Fibroblast of villous mesenchyme (primary cell): ENCODE results near the gene ASAH2. TPM values are rescaled to one million over a fixed set of nuclear protein-coding genes. Genes with fewer than 3 reads are reported as not detected.
A peak's percentile ranks its signal among the peaks of the same experiment; 100 is the strongest.

ENCODE experiments used
- DNase-seq: peaks from one replicate; pipeline ENCODE4 v3.0.0-alpha.2; 2010; ENCODE audit warnings: low read depth
- H3K4me3 ChIP-seq: 2 replicates; pipeline ENCODE4 v1.5.1; 2011; ENCODE audit warnings: low read depth, mild to moderate bottlenecking, low read length
- CTCF ChIP-seq: IDR thresholded peaks from 2 replicates; pipeline ENCODE4 v1.5.1; 2012; ENCODE audit warnings: low read depth, mild to moderate bottlenecking, low read length; ENCODE audit not compliant: insufficient read depth
- total RNA-seq: library from RNA; depleted of rRNA; stranded (reverse); fragments of >200 nt; gene quantifications from 2 replicates; pipeline ENCODE4 v1.2.3, GENCODE V29; 2012

The ASAH2 gene
- 1.3 and 1.6 TPM in 2 replicates for total RNA-seq

GRCh38 chr10:50251394-50251793 lies at the start of gene ASAH2:
ASAH2 (minus strand) TSS chr10:50251516; CDS start chr10:50248610, 2,906 bp downstream.
- TF ChIP-seq CTCF: no peak
- H3K4me3 ChIP-seq: no peak within 1 kb of the TSS
- DNase-seq: no peak

- DNase-seq: no peak
- H3K4me3 ChIP-seq: no peak overlapping the region
- no peak for TF ChIP-seq CTCF
Measured at GRCh38 chr10:50299948-50300669, 48.8 kb upstream of the ASAH2 start.

GRCh38 chr10:50295367-50295766 lies 44.1 kb upstream of the ASAH2 start:
- DNase-seq: no peak
- no peak overlapping the region for H3K4me3 ChIP-seq
- no peak for TF ChIP-seq CTCF

GRCh38 chr10:50294582-50294981 lies 43.3 kb upstream of the ASAH2 start:
- no peak overlapping the region for H3K4me3 ChIP-seq
- DNase-seq: no peak
- TF ChIP-seq CTCF: no peak

GRCh38 chr10:50293513-50294313 lies 42.4 kb upstream of the ASAH2 start:
- no peak for DNase-seq
- H3K4me3 ChIP-seq: no peak overlapping the region
- TF ChIP-seq CTCF: no peak

- no peak overlapping the region for H3K4me3 ChIP-seq
- DNase-seq: peak; percentile 47
- TF ChIP-seq CTCF: peak; percentile 72
Measured at GRCh38 chr10:50291261-50291850, 40.0 kb upstream of the ASAH2 start.
